ENCODE measurements around the gene LRRC19. TPM values are rescaled to one million over a fixed set of nuclear protein-coding genes. Genes with fewer than 3 reads are reported as not detected.

The LRRC19 gene, protein sequence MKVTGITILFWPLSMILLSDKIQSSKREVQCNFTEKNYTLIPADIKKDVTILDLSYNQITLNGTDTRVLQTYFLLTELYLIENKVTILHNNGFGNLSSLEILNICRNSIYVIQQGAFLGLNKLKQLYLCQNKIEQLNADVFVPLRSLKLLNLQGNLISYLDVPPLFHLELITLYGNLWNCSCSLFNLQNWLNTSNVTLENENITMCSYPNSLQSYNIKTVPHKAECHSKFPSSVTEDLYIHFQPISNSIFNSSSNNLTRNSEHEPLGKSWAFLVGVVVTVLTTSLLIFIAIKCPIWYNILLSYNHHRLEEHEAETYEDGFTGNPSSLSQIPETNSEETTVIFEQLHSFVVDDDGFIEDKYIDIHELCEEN
- total RNA-seq = not detected

- ATAC-seq (ENCODE audit: low FRiP score) = no peak
- DNase-seq (ENCODE audit: low spot score) = no peak
- TF ChIP-seq CTCF (IDR thresholded peaks at IDR 0.05) = no peak
Measured at GRCh38 chr9:27005491-27005890, at the start of gene LRRC19. TSS of gene LRRC19 (minus strand) at chr9:27005672. CDS start at chr9:26999694, 5,978 bp downstream.

GRCh38 chr9:27054841-27055240, 49.4 kb upstream of the LRRC19 start:
- no peak for TF ChIP-seq CTCF (IDR thresholded peaks at IDR 0.05)
- ATAC-seq (ENCODE audit: low FRiP score) (no peak), DNase-seq (ENCODE audit: low spot score) (no peak)

DNA sequence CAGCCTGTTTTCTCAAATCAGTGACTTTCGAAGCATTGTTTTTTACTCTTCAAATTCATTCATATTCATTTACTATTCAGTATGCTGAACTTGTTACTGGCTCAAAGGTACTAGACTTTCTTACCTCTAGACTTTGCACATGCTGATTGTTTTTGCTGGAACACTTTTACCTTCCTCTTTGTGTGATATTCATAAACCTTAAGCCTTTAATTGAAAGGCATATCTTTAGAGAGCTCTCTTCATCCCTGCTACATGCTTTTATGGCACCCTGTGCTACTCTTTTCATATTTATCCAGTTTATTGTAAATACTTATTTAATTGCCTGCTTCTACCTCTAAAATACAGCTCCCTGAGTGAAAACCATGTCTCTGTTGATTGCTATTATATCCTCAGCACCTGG, 48.7 kb upstream of the LRRC19 start:
- no peak for ATAC-seq (ENCODE audit: low FRiP score)
- no peak for TF ChIP-seq CTCF (IDR thresholded peaks at IDR 0.05)
- DNase-seq (ENCODE audit: low spot score) = no peak

- ATAC-seq (ENCODE audit: low FRiP score) = no peak
Measured at GRCh38 chr9:27053369-27054022, 48.0 kb upstream of the LRRC19 start.

GRCh38 chr9:27047136-27047535, 41.7 kb upstream of the LRRC19 start:
- ATAC-seq (ENCODE audit: low FRiP score) = no peak
- no peak for TF ChIP-seq CTCF (IDR thresholded peaks at IDR 0.05)
- DNase-seq (ENCODE audit: low spot score) = no peak

More at GRCh38 chr9:27053369-27054022, 48.0 kb upstream of the LRRC19 start:
- TF ChIP-seq CTCF (IDR thresholded peaks at IDR 0.05) = no peak
- no peak for DNase-seq (ENCODE audit: low spot score)

DNA sequence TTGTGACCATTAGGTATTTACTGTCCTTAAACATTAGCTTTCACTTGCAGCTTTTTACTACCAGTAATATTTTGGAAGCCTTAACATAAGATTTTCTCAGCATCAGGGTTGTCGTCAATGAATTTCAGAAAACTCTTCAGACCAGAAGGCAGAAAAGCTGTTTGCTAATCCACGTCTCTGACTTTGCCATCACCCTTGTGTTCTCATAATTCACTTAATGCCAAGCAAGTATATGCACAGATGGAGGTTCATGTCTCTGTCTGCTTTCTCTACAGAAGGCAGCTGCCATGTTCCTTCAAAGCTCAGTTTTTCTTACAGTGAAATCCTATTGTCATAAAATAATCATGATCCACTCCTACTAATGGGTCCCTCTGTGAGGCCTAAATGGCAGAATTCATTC, 37.7 kb upstream of the LRRC19 start:
- DNase-seq (ENCODE audit: low spot score) (no peak), ATAC-seq (ENCODE audit: low FRiP score) (no peak)
- TF ChIP-seq CTCF (IDR thresholded peaks at IDR 0.05) = no peak

DNA sequence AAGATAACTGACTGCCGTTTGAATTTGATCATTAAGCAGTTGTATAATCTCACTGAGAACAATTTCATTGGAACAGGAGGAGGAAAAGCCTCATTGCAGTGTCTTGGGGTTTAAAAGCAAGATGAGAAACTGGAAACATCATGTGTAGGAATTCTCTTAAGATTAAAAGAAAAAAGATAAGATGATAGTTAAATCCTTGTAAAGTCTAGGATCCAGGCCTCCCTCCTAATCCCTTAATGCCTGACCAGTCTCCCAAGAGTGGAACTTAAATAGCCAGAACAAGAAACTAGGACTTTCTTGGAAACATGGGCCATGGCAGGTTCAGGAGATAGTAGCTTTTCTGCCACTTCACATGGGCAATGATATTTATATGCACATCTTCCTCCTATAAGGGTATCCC, 37.0 kb upstream of the LRRC19 start:
- ATAC-seq (ENCODE audit: low FRiP score) (no peak), DNase-seq (ENCODE audit: low spot score) (no peak)
- TF ChIP-seq CTCF (IDR thresholded peaks at IDR 0.05) = no peak

All from omental fat pad (tissue), 4 donors.